Right atrium auricular region (tissue), 2 donors: Measurements from ENCODE around the gene RHOG. TPM values are rescaled to one million over a fixed set of nuclear protein-coding genes. Genes with fewer than 3 reads are reported as not detected.
A peak's percentile ranks its signal among the peaks of the same experiment; 100 is the strongest.

Source experiments
- DNase-seq: peaks from one replicate; pipeline ENCODE4 v3.0.0-alpha.2; 2019; ENCODE audit warnings: low spot score
- H3K27ac ChIP-seq, 2 donors: fragments of 200-600 bp; sonication (generic); 1 replicate in 1 of 2; 2 replicates in 1 of 2; pipeline ENCODE4 v1.5.1; 2016 to 2019
- H3K27me3 ChIP-seq, 2 donors: fragments of 200-600 bp; sonication (generic); one replicate each; pipeline versions ENCODE4 v1.5.1 to v1.6.0; 2017 to 2019
- H3K36me3 ChIP-seq: fragments of 200-600 bp; sonication (generic); one replicate; pipeline ENCODE4 v1.5.1; 2016
- H3K4me1 ChIP-seq, 2 donors: fragments of 200-600 bp; sonication (generic); one replicate each; pipeline versions ENCODE4 v1.5.1 to v1.6.0; 2017 to 2019
- H3K4me3 ChIP-seq, 2 donors: fragments of 200-600 bp; sonication (generic); 1 replicate in 1 of 2; 2 replicates in 1 of 2; pipeline ENCODE4 v1.5.1; 2017 to 2019; ENCODE audit warnings: mild to moderate bottlenecking in 1 of 2, moderate library complexity in 1 of 2
- H3K9me3 ChIP-seq, 2 donors: fragments of 200-600 bp; sonication (generic); one replicate each; pipeline ENCODE4 v1.5.1; 2019
- CTCF ChIP-seq, 2 donors: fragments of 200-600 bp; sonication (generic); IDR thresholded peaks; one replicate each; pipeline ENCODE4 v1.5.1; 2019; ENCODE audit warnings: antibody characterized with exemption in 2 of 2
- total RNA-seq, 2 donors: library from RNA; depleted of rRNA; stranded (reverse); fragments of >200 nt; gene quantifications; one replicate each; pipeline ENCODE4 v1.1.0, GENCODE V29; 2016

RHOG gene
- 10 to 100 TPM; 20.1 to 48.9 TPM for total RNA-seq

GRCh38 chr11:3840870-3841425 is at the start of gene RHOG:
RHOG (minus strand) TSS chr11:3840959; CDS start chr11:3828138, 12,821 bp downstream.
- Histone ChIP-seq H3K9me3 (no peaks in the 10 kb centered on the region), H3K27ac (peak within 1 kb of the TSS; percentile 92 to 93), H3K4me1 (peaks cover 0 to 46% of the 10 kb centered on the region in 2 donors), H3K36me3 (no peaks in the 10 kb centered on the region), H3K27me3 (no peaks in the 10 kb centered on the region), H3K4me3 (peak within 1 kb of the TSS; percentile 82 to 86)
- DNase-seq, result peak; percentile 82
- TF ChIP-seq CTCF (IDR thresholded peaks at IDR 0.05), result no peak

- no peaks in the 10 kb centered on the region for H3K9me3 ChIP-seq
- TF ChIP-seq CTCF (IDR thresholded peaks at IDR 0.05), result no peak
- DNase-seq, result no peak
- H3K4me1 ChIP-seq, result peaks cover 0 to 10% of the 10 kb centered on the region in 2 donors
- H3K27ac ChIP-seq, result no peak overlapping the region
- no peaks in the 10 kb centered on the region for H3K36me3 ChIP-seq
- no peak overlapping the region for H3K4me3 ChIP-seq
- H3K27me3 ChIP-seq, result no peaks in the 10 kb centered on the region
Observed at GRCh38 chr11:3890014-3890413, 49.3 kb upstream of the RHOG start.

GRCh38 chr11:3888876-3889275 is 48.1 kb upstream of the RHOG start:
- DNase-seq, result no peak
- no peak overlapping the region for H3K27ac ChIP-seq
- no peak overlapping the region for H3K4me3 ChIP-seq
- H3K4me1 ChIP-seq, result peaks cover 0 to 3% of the 10 kb centered on the region in 2 donors
- no peaks in the 10 kb centered on the region for H3K36me3 ChIP-seq
- no peak for TF ChIP-seq CTCF (IDR thresholded peaks at IDR 0.05)
- no peaks in the 10 kb centered on the region for H3K9me3 ChIP-seq
- no peaks in the 10 kb centered on the region for H3K27me3 ChIP-seq

GRCh38 chr11:3886985-3887384 is 46.2 kb upstream of the RHOG start:
- no peaks in the 10 kb centered on the region for H3K36me3 ChIP-seq
- DNase-seq, result no peak
- no peak for TF ChIP-seq CTCF (IDR thresholded peaks at IDR 0.05)
- H3K27ac ChIP-seq, result no peak overlapping the region
- no peaks in the 10 kb centered on the region for H3K4me1 ChIP-seq
- H3K4me3 ChIP-seq, result no peak overlapping the region
- H3K9me3 ChIP-seq, result no peaks in the 10 kb centered on the region
- no peaks in the 10 kb centered on the region for H3K27me3 ChIP-seq

- Histone ChIP-seq H3K36me3 (no peaks in the 10 kb centered on the region), H3K4me1 (peaks cover 0 to 2% of the 10 kb centered on the region in 2 donors), H3K27me3 (no peaks in the 10 kb centered on the region), H3K9me3 (no peaks in the 10 kb centered on the region), H3K27ac (no peak overlapping the region), H3K4me3 (no peak overlapping the region)
- TF ChIP-seq CTCF (IDR thresholded peaks at IDR 0.05), result no peak
- DNase-seq, result no peak
Observed at GRCh38 chr11:3885855-3886254, 45.1 kb upstream of the RHOG start.

- H3K27me3 ChIP-seq, result no peaks in the 10 kb centered on the region
- no peak for DNase-seq
- H3K36me3 ChIP-seq, result no peaks in the 10 kb centered on the region
- no peak for TF ChIP-seq CTCF (IDR thresholded peaks at IDR 0.05)
- H3K27ac ChIP-seq, result no peak overlapping the region
- peaks cover 0 to 20% of the 10 kb centered on the region in 2 donors for H3K4me1 ChIP-seq
- no peak overlapping the region for H3K4me3 ChIP-seq
- H3K9me3 ChIP-seq, result no peaks in the 10 kb centered on the region
Observed at GRCh38 chr11:3882655-3883054, 41.9 kb upstream of the RHOG start.
